ENCODE data around the gene SERPINB6.
"Not testable (repeated sequence)": the region's sequence is repeated elsewhere in the genome, so short reads cannot be mapped to it uniquely, and the experiment has no call there.

SERPINB6 gene

GRCh38 chr6:2998998-2999617 is 27.7 kb upstream of the SERPINB6 start:
- DNase-seq = peak; percentile 77

- DNase-seq = not testable (repeated sequence)
Measured at GRCh38 chr6:2998249-2998997, 27.1 kb upstream of the SERPINB6 start.

- no peak for DNase-seq
Measured at GRCh38 chr6:2993755-2994317, 22.5 kb upstream of the SERPINB6 start.

- no peak for DNase-seq
Measured at GRCh38 chr6:2992330-2992979, 21.1 kb upstream of the SERPINB6 start.

- DNase-seq = no peak
Measured at GRCh38 chr6:2990932-2991506, 19.7 kb upstream of the SERPINB6 start.

- DNase-seq = peak; percentile 43
Measured at GRCh38 chr6:2990248-2990931, 19.0 kb upstream of the SERPINB6 start.

- peak; percentile 96 for DNase-seq
Measured at GRCh38 chr6:2989332-2990247, 18.2 kb upstream of the SERPINB6 start.

GRCh38 chr6:2988426-2989331 is 17.3 kb upstream of the SERPINB6 start:
- DNase-seq = peak; percentile 97

GRCh38 chr6:2988094-2988425 is 16.7 kb upstream of the SERPINB6 start:
- DNase-seq = no peak

GRCh38 chr6:2986722-2987221 is 15.4 kb upstream of the SERPINB6 start:
- DNase-seq = peak; percentile 99

- DNase-seq = no peak
Measured at GRCh38 chr6:2984738-2985406, 13.5 kb upstream of the SERPINB6 start.

- no peak for DNase-seq
Measured at GRCh38 chr6:2982426-2983117, 11.2 kb upstream of the SERPINB6 start.

GRCh38 chr6:2980465-2980855 is 9.1 kb upstream of the SERPINB6 start:
- no peak for DNase-seq

- peak; percentile 20 for DNase-seq
Measured at GRCh38 chr6:2979819-2980464, 8.6 kb upstream of the SERPINB6 start.

GRCh38 chr6:2978923-2979322 is 7.6 kb upstream of the SERPINB6 start:
- peak; percentile 23 for DNase-seq

GRCh38 chr6:2977799-2978590 is 6.6 kb upstream of the SERPINB6 start:
- no peak for DNase-seq

- DNase-seq = no peak
Measured at GRCh38 chr6:2977290-2977689, 5.9 kb upstream of the SERPINB6 start.

GRCh38 chr6:2976571-2977085 is 5.3 kb upstream of the SERPINB6 start:
- peak; percentile 86 for DNase-seq
